GM10248 (cell line): Measurements from ENCODE around the gene ZFP90.
A peak's percentile ranks its signal among the peaks of the same experiment; 100 is the strongest.

Experiments used
- CTCF ChIA-PET: fragments of 300-600 bp; sonication (Branson Sonifier 250); formaldehyde crosslinking; extraction: SDS; loops from one replicate; lab custom pipeline; 2021; ENCODE audit warnings: antibody characterized with exemption; lab: Yijun Ruan, JAX
- POLR2A ChIA-PET: fragments of 350-650 bp; sonication (Branson Sonifier 250); formaldehyde crosslinking; extraction: SDS; loops from one replicate; lab custom pipeline; 2020; ENCODE audit warnings: antibody characterized with exemption; lab: Yijun Ruan, JAX
- DNase-seq: peaks from one replicate; pipeline ENCODE4 v3.0.0; 2012; ENCODE audit errors: extremely low spot score
- CTCF ChIP-seq: IDR thresholded peaks from 2 replicates; pipeline ENCODE4 v1.5.1; 2012; ENCODE audit warnings: mild to moderate bottlenecking, low read depth; ENCODE audit errors: extremely low read depth, missing control alignments, control extremely low read depth

The ZFP90 gene

GRCh38 chr16:68590201-68590994 lies 51.3 kb downstream of the ZFP90 start:
- TF ChIP-seq CTCF: peak; percentile 74
- peak; percentile 67 for DNase-seq
- POLR2A ChIA-PET: interaction anchor here (0.5 kb wide), 1 partner anchor 13 kb away, joined by 4 read pairs; no protein-coding TSS in a partner anchor
- CTCF ChIA-PET: interaction anchor here (1.0 to 2.7 kb wide), 28 partner anchors 8 to 697 kb away, joined by 3 to 16 read pairs (median 4); partner anchors contain the start of gene TANGO6

GRCh38 chr16:68592466-68593337 lies 53.6 kb downstream of the ZFP90 start:
- peak; percentile 9 for TF ChIP-seq CTCF
- CTCF ChIA-PET: interaction anchor here (0.8 to 2.7 kb wide), 2 partner anchors 25 to 65 kb away, joined by 3 to 16 read pairs; no protein-coding TSS in a partner anchor
- DNase-seq: no peak
- POLR2A ChIA-PET: no interaction called here

GRCh38 chr16:68596266-68596665 lies 57.2 kb downstream of the ZFP90 start:
- POLR2A ChIA-PET: no interaction called here
- TF ChIP-seq CTCF: no peak
- no peak for DNase-seq
- CTCF ChIA-PET: no interaction called here

- TF ChIP-seq CTCF: no peak
- ChIA-PET CTCF (interaction anchor here (0.7 to 2.5 kb wide), 2 partner anchors 9 to 69 kb away, joined by 3 to 12 read pairs; no protein-coding TSS in a partner anchor), POLR2A (no interaction called here)
- DNase-seq: no peak
Measured at GRCh38 chr16:68599586-68599985, 60.5 kb downstream of the ZFP90 start.

- no peak for TF ChIP-seq CTCF
- ChIA-PET CTCF (interaction anchor here (1.2 kb wide), 1 partner anchor 10 kb away, joined by 3 read pairs; no protein-coding TSS in a partner anchor), POLR2A (no interaction called here)
- no peak for DNase-seq
Measured at GRCh38 chr16:68605746-68606145, 66.7 kb downstream of the ZFP90 start.

- TF ChIP-seq CTCF: no peak
- no peak for DNase-seq
- POLR2A ChIA-PET: no interaction called here
- CTCF ChIA-PET: no interaction called here
Measured at GRCh38 chr16:68607443-68607842, 68.4 kb downstream of the ZFP90 start.
